AG10803 (cell line): ENCODE measurements around the gene CRYZ.

ENCODE experiments used
- DNase-seq: peaks from one replicate; pipeline ENCODE4 v3.0.0; 2010; ENCODE audit warnings: low read depth
- H3K4me3 ChIP-seq: 2 replicates; pipeline ENCODE4 v1.5.1; 2011; ENCODE audit warnings: mild to moderate bottlenecking, low read length, control low read depth
- CTCF ChIP-seq: conservative IDR thresholded peaks from 2 replicates; pipeline ENCODE4 v1.5.1; 2011; ENCODE audit warnings: mild to moderate bottlenecking, low read length, control low read depth, inconsistent platforms

The CRYZ gene

GRCh38 chr1:74693473-74693872 is 39.4 kb downstream of the CRYZ start:
- DNase-seq: peak; percentile 69
- H3K4me3 ChIP-seq: no peak overlapping the region
- TF ChIP-seq CTCF: no peak

GRCh38 chr1:74690909-74691308 is 41.9 kb downstream of the CRYZ start:
- no peak for DNase-seq
- H3K4me3 ChIP-seq: no peak overlapping the region
- TF ChIP-seq CTCF: no peak

- H3K4me3 ChIP-seq: no peak overlapping the region
- TF ChIP-seq CTCF: no peak
Measured at GRCh38 chr1:74690364-74690696, 42.5 kb downstream of the CRYZ start.

GRCh38 chr1:74689621-74690363 is 43.1 kb downstream of the CRYZ start:
- no peak overlapping the region for H3K4me3 ChIP-seq
- peak; percentile 90 for TF ChIP-seq CTCF
- peak; percentile 63 for DNase-seq

More at GRCh38 chr1:74690364-74690696, 42.5 kb downstream of the CRYZ start:
- DNase-seq: no peak

- H3K4me3 ChIP-seq: no peak overlapping the region
- no peak for DNase-seq
- no peak for TF ChIP-seq CTCF
Measured at GRCh38 chr1:74686928-74687327, 45.9 kb downstream of the CRYZ start.

- H3K4me3 ChIP-seq: no peak overlapping the region
- TF ChIP-seq CTCF: no peak
- DNase-seq: no peak
Measured at GRCh38 chr1:74684301-74684700, 48.5 kb downstream of the CRYZ start.

GRCh38 chr1:74683656-74684055 is 49.2 kb downstream of the CRYZ start:
- no peak overlapping the region for H3K4me3 ChIP-seq
- DNase-seq: no peak
- TF ChIP-seq CTCF: no peak
